WTC11 (cell line): ENCODE data around the gene RPL31. TPM values are rescaled to one million over a fixed set of nuclear protein-coding genes. Genes with fewer than 3 reads are reported as not detected.

Experiments
- ATAC-seq: fragments of 200-7000 bp; cut with Tn5 transposase; 2 replicates; pipeline ENCODE4 v1.10.0; 2021; ENCODE audit warnings: mild to moderate bottlenecking, moderate library complexity
- CTCF ChIA-PET: fragments of 300-600 bp; sonication (Branson Sonifier 250); formaldehyde crosslinking; loops from one replicate; lab custom pipeline; 2021; ENCODE audit warnings: antibody characterized with exemption; lab: Charles Lee
- POLR2A ChIA-PET: fragments of 350-600 bp; sonication (Branson Sonifier 250); formaldehyde crosslinking; loops from one replicate; lab custom pipeline; 2021; ENCODE audit warnings: antibody characterized with exemption; lab: Charles Lee
- DNase-seq: peaks from one replicate; pipeline ENCODE4 v3.0.0; 2021; ENCODE audit warnings: low spot score
- H3K27ac Mint-ChIP-seq: 2 replicates; pipeline ENCODE4 v1.8.0; 2021; ENCODE audit warnings: mixed read lengths
- H3K27me3 Mint-ChIP-seq: 2 replicates; pipeline ENCODE4 v1.8.0; 2021; ENCODE audit warnings: low read depth, mild to moderate bottlenecking, moderate library complexity, mixed read lengths
- H3K36me3 Mint-ChIP-seq: 2 replicates; pipeline ENCODE4 v1.8.0; 2021; ENCODE audit warnings: mixed read lengths
- H3K4me1 Mint-ChIP-seq: 2 replicates; pipeline ENCODE4 v1.8.0; 2022; ENCODE audit warnings: mixed read lengths
- H3K4me3 Mint-ChIP-seq: 2 replicates; pipeline ENCODE4 v1.8.0; 2021; ENCODE audit warnings: mild to moderate bottlenecking, moderate library complexity, mixed read lengths
- H3K9me3 Mint-ChIP-seq: 2 replicates; pipeline ENCODE4 v1.8.0; 2021; ENCODE audit warnings: mixed read lengths
- CREM ChIP-seq: sonication (generic); formaldehyde crosslinking; IDR thresholded peaks from 2 replicates; pipeline ENCODE4 v1.8.1; 2022; ENCODE audit warnings: mild to moderate bottlenecking, missing genetic modification reagents, moderate library complexity
- E2F4 ChIP-seq: sonication (generic); formaldehyde crosslinking; IDR thresholded peaks from 2 replicates; pipeline ENCODE4 v1.8.1; 2022; ENCODE audit warnings: low read depth, mild to moderate bottlenecking, moderate library complexity, missing genetic modification reagents, borderline replicate concordance
- E2F5 ChIP-seq: sonication (generic); formaldehyde crosslinking; IDR thresholded peaks from 2 replicates; pipeline ENCODE4 v1.8.1; 2022; ENCODE audit warnings: mild to moderate bottlenecking, moderate library complexity, missing genetic modification reagents
- GABPB1 ChIP-seq: sonication (generic); formaldehyde crosslinking; IDR thresholded peaks from 2 replicates; pipeline ENCODE4 v1.8.1; 2023; ENCODE audit warnings: mild to moderate bottlenecking, missing genetic modification reagents
- GRHL2 ChIP-seq: fragments of 250-450 bp; sonication (Bioruptor Pico); IDR thresholded peaks from 2 replicates; pipeline ENCODE4 v1.8.0; 2022; ENCODE audit warnings: mild to moderate bottlenecking, moderate library complexity; ENCODE audit not compliant: insufficient replicate concordance, severe bottlenecking
- GTF2I ChIP-seq: fragments of 250-450 bp; sonication (Bioruptor Pico); conservative IDR thresholded peaks from 2 replicates; pipeline ENCODE4 v1.4.0; 2021; ENCODE audit warnings: mild to moderate bottlenecking
- HMGXB4 ChIP-seq: sonication (generic); formaldehyde crosslinking; IDR thresholded peaks from 2 replicates; pipeline ENCODE4 v1.8.1; 2023; ENCODE audit warnings: mild to moderate bottlenecking, moderate library complexity, missing genetic modification reagents
- IRF2 ChIP-seq: sonication (generic); formaldehyde crosslinking; IDR thresholded peaks from 2 replicates; pipeline ENCODE4 v1.8.0; 2022; ENCODE audit warnings: low read depth, missing genetic modification reagents, borderline replicate concordance
- MXD4 ChIP-seq: fragments of 250-450 bp; sonication (Bioruptor Pico); IDR thresholded peaks from 2 replicates; pipeline ENCODE4 v1.8.0; 2021; ENCODE audit warnings: mild to moderate bottlenecking, moderate library complexity, borderline replicate concordance
- MYBL2 ChIP-seq: sonication (generic); formaldehyde crosslinking; IDR thresholded peaks from 2 replicates; pipeline ENCODE4 v1.8.1; 2023; ENCODE audit warnings: mild to moderate bottlenecking, moderate library complexity, missing genetic modification reagents
- NFE2L1 ChIP-seq: sonication (generic); formaldehyde crosslinking; IDR thresholded peaks from 2 replicates; pipeline ENCODE4 v1.8.1; 2023; ENCODE audit warnings: missing genetic modification reagents
- NR1H2 ChIP-seq: sonication (generic); formaldehyde crosslinking; IDR thresholded peaks from 2 replicates; pipeline ENCODE4 v1.9.0; 2021; ENCODE audit warnings: mild to moderate bottlenecking, moderate library complexity, missing genetic modification reagents
- PRRX2 ChIP-seq: fragments of 250-450 bp; sonication (Bioruptor Pico); IDR thresholded peaks from 2 replicates; pipeline ENCODE4 v1.8.0; 2021; ENCODE audit warnings: mild to moderate bottlenecking
- RELA ChIP-seq: sonication (generic); formaldehyde crosslinking; IDR thresholded peaks from 2 replicates; pipeline ENCODE4 v1.8.1; 2022; ENCODE audit warnings: missing genetic modification reagents, mild to moderate bottlenecking, borderline replicate concordance
- SMAD4 ChIP-seq: sonication (generic); formaldehyde crosslinking; IDR thresholded peaks from 2 replicates; pipeline ENCODE4 v1.8.0; 2022; ENCODE audit warnings: mild to moderate bottlenecking, missing genetic modification reagents
- SOX15 ChIP-seq: fragments of 250-450 bp; sonication (Bioruptor Pico); IDR thresholded peaks from 2 replicates; pipeline ENCODE4 v1.9.0; 2021; ENCODE audit warnings: mild to moderate bottlenecking
- SP1 ChIP-seq: sonication (generic); formaldehyde crosslinking; conservative IDR thresholded peaks from 2 replicates; pipeline ENCODE4 v1.8.1; 2022; ENCODE audit warnings: missing genetic modification reagents
- TCF7 ChIP-seq: sonication (generic); formaldehyde crosslinking; IDR thresholded peaks from 2 replicates; pipeline ENCODE4 v1.8.0; 2022; ENCODE audit warnings: mild to moderate bottlenecking, low read depth, missing genetic modification reagents, moderate library complexity
- TEAD1 ChIP-seq: sonication (generic); formaldehyde crosslinking; IDR thresholded peaks from 2 replicates; pipeline ENCODE4 v1.8.0; 2022; ENCODE audit warnings: mild to moderate bottlenecking, missing genetic modification reagents
- TP53 ChIP-seq: sonication (generic); formaldehyde crosslinking; IDR thresholded peaks from 2 replicates; pipeline ENCODE4 v1.8.1; 2023; ENCODE audit warnings: mild to moderate bottlenecking, missing genetic modification reagents
- ZBTB21 ChIP-seq: sonication (generic); formaldehyde crosslinking; IDR thresholded peaks from 2 replicates; pipeline ENCODE4 v1.8.1; 2023; ENCODE audit warnings: mild to moderate bottlenecking, missing genetic modification reagents, borderline replicate concordance
- ZNF263 ChIP-seq: sonication (generic); formaldehyde crosslinking; IDR thresholded peaks from 2 replicates; pipeline ENCODE4 v1.8.1; 2022; ENCODE audit warnings: low read depth, mild to moderate bottlenecking, moderate library complexity, missing genetic modification reagents
- ZNF317 ChIP-seq: sonication (generic); formaldehyde crosslinking; IDR thresholded peaks from 2 replicates; pipeline ENCODE4 v1.8.1; 2023; ENCODE audit warnings: low read depth, mild to moderate bottlenecking, moderate library complexity, missing genetic modification reagents, borderline replicate concordance
- ZNF396 ChIP-seq: fragments of 250-450 bp; sonication (Bioruptor Pico); IDR thresholded peaks from 2 replicates; pipeline ENCODE4 v1.8.0; 2021; ENCODE audit warnings: mild to moderate bottlenecking, moderate library complexity, borderline replicate concordance
- total RNA-seq: library from RNA; stranded (reverse); gene quantifications from 3 replicates; pipeline ENCODE4 v1.2.3, GENCODE V29; 2021
- TF ChIP-seq, protein P1 (sequence below): sonication (generic); formaldehyde crosslinking; IDR thresholded peaks from 2 replicates; pipeline ENCODE4 v1.8.1; 2022; ENCODE audit warnings: missing genetic modification reagents, borderline replicate concordance
- TF ChIP-seq, protein P2 (sequence below): sonication (generic); formaldehyde crosslinking; IDR thresholded peaks from 2 replicates; pipeline ENCODE4 v1.8.0; 2022; ENCODE audit warnings: mild to moderate bottlenecking, missing genetic modification reagents
- TF ChIP-seq, protein P3 (sequence below): sonication (generic); formaldehyde crosslinking; IDR thresholded peaks from 2 replicates; pipeline ENCODE4 v1.8.0; 2022; ENCODE audit warnings: mild to moderate bottlenecking, missing genetic modification reagents

Gene RPL31
- total RNA-seq, 1 experiment from 2014 or later, result 1,590 TPM

DNA sequence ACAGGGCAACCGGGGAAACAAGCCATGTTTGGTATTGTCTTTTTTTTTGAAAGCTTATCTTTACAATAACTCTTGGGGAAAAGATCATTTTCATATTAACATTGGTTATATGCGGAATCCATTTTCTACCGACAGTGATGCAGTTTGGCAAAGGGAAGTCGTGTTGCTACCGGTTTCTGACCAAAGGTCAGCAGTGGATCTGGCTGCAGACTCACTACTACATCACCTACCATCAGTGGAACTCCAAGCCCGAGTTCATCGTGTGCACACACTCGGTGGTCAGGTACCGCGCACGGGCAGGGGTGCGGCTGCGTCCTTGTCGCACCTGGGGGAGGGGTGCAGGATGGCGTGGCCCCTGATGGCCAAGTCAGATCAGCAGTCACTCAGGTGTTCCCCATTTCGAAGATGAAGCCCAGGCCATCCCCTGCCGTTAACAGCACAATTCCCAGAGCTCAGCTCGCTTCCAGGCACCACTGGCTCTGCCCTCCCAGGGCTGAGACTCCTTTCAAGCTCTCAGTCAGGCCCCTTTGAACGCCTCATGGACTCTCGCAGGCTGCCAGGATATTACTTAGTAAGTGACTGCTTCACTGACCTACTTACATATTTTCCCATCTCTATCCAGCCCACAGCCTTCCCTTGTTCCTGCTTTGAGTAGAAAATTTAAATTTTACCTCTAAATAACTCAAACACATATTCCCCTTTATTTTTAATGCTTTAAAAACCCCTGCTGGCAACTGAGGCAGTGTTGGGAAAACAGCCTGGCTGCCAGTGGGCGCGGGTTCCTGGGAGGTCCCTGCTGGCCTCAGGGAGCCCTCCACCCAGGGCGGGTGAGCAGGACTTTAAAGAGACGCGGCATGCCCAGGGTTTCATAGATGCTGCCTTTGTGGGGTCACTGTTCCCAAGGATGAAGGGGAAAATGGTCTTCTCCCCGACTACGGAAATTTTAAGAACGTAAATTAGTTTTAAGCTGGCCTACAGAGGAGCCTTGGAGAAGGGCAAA is 33.6 kb upstream of the RPL31 start (continued):
- TF ChIP-seq TEAD1 (CRISPR knock-in tag) (no peak), NR1H2 (CRISPR knock-in tag) (no peak)

DNA sequence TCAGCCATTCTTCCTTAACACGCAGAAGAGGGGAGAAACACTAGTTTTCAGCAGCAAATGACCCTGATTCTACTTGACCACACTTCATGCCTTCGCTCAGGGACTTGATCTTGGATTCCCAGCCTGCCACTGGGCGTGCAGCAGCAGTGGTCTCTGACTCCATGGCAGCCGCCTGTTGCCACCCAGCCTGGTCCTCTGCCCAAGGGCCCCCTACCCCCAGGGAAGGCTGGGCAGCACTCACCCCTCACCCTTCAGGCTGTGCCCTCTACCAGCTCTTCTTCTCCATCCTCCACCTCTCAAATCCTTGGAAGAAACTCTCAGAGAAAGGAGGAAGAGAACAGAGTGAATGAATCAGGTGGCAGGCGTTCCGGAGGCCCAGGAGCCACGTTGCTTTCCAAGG is 32.1 kb upstream of the RPL31 start:
- Mint-ChIP-seq H3K9me3 (no peaks in the 10 kb centered on the region), H3K36me3 (no peaks in the 10 kb centered on the region), H3K27me3 (no peaks in the 10 kb centered on the region), H3K4me1 (peaks cover 3% of the 10 kb centered on the region; the same call in 1 of the 2 replicates), H3K27ac (no peak overlapping the region), H3K4me3 (no peak overlapping the region)
- POLR2A ChIA-PET, result no interaction called here
- CTCF ChIA-PET, result no interaction called here
- DNase-seq (no peak), ATAC-seq (no peak)
- TF ChIP-seq GRHL2 (CRISPR knock-in tag) (no peak), ZNF263 (CRISPR knock-in tag) (no peak), IRF2 (CRISPR knock-in tag) (no peak), ZBTB21 (no peak), MYBL2 (CRISPR knock-in tag) (no peak), ZNF317 (no peak), CREM (CRISPR knock-in tag) (no peak), TP53 (CRISPR knock-in tag) (no peak), NFE2L1 (no peak), GABPB1 (CRISPR knock-in tag) (no peak), RELA (CRISPR knock-in tag) (no peak), SP1 (no peak)
- TF ChIP-seq, protein P1, sequence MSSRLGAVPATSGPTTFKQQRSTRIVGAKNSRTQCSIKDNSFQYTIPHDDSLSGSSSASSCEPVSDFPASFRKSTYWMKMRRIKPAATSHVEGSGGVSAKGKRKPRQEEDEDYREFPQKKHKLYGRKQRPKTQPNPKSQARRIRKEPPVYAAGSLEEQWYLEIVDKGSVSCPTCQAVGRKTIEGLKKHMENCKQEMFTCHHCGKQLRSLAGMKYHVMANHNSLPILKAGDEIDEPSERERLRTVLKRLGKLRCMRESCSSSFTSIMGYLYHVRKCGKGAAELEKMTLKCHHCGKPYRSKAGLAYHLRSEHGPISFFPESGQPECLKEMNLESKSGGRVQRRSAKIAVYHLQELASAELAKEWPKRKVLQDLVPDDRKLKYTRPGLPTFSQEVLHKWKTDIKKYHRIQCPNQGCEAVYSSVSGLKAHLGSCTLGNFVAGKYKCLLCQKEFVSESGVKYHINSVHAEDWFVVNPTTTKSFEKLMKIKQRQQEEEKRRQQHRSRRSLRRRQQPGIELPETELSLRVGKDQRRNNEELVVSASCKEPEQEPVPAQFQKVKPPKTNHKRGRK, result no peak
- TF ChIP-seq, protein P2, sequence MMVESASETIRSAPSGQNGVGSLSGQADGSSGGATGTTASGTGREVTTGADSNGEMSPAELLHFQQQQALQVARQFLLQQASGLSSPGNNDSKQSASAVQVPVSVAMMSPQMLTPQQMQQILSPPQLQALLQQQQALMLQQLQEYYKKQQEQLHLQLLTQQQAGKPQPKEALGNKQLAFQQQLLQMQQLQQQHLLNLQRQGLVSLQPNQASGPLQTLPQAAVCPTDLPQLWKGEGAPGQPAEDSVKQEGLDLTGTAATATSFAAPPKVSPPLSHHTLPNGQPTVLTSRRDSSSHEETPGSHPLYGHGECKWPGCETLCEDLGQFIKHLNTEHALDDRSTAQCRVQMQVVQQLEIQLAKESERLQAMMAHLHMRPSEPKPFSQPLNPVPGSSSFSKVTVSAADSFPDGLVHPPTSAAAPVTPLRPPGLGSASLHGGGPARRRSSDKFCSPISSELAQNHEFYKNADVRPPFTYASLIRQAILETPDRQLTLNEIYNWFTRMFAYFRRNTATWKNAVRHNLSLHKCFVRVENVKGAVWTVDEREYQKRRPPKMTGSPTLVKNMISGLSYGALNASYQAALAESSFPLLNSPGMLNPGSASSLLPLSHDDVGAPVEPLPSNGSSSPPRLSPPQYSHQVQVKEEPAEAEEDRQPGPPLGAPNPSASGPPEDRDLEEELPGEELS (CRISPR knock-in tag), result no peak
- TF ChIP-seq, protein P3, sequence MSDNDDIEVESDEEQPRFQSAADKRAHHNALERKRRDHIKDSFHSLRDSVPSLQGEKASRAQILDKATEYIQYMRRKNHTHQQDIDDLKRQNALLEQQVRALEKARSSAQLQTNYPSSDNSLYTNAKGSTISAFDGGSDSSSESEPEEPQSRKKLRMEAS (CRISPR knock-in tag), result no peak

DNA sequence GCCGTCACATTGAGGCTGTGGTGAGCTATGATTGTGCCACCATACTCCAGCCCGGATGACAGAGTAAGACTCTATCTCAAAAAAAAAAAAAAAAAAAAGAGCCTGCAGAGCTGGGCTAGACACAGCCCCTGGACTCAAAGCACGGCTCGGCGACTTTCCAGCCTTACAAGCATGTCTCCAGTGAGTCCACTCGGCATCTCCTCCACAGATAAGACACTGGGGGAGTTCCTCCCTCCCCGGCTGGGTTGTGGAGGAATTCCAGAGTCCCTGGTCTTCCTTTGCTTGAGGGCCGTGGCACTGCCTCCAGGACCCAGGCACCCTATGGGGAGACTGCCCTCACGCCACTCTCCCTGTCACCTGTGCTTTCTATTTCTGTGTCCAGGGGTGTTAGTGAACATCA is 30.9 kb upstream of the RPL31 start:
- Mint-ChIP-seq H3K9me3 (no peaks in the 10 kb centered on the region), H3K4me3 (no peak overlapping the region), H3K4me1 (peaks cover 3% of the 10 kb centered on the region; the same call in 1 of the 2 replicates), H3K36me3 (no peaks in the 10 kb centered on the region), H3K27ac (no peak overlapping the region), H3K27me3 (no peaks in the 10 kb centered on the region)
- ChIA-PET CTCF (no interaction called here), POLR2A (no interaction called here)
- DNase-seq (no peak), ATAC-seq (no peak)
- TF ChIP-seq GTF2I (no peak), MXD4 (CRISPR knock-in tag) (no peak), SOX15 (CRISPR knock-in tag) (no peak), PRRX2 (CRISPR knock-in tag) (no peak), E2F4 (no peak), ZNF396 (CRISPR knock-in tag) (no peak), E2F5 (CRISPR knock-in tag) (no peak), TCF7 (no peak), TEAD1 (CRISPR knock-in tag) (no peak), HMGXB4 (CRISPR knock-in tag) (no peak), SMAD4 (CRISPR knock-in tag) (no peak), ZNF317 (no peak)
